CD4-positive, alpha-beta T cell treated with Interleukin-21 for 1 hour (primary cell): Measurements from ENCODE around the gene IQSEC1.

Source experiments
- DNase-seq: peaks from one replicate; pipeline ENCODE4 v3.0.0-alpha.2; 2020

The IQSEC1 gene

GRCh38 chr3:12902181-12902999 lies 170.8 kb downstream of the IQSEC1 start:
- no peak for DNase-seq

- no peak for DNase-seq
These were observed 171.6 kb downstream of the IQSEC1 start for GRCh38 chr3:12901623-12902045.

- no peak for DNase-seq
These were observed 172.3 kb downstream of the IQSEC1 start for GRCh38 chr3:12900885-12901411.

- no peak for DNase-seq
These were observed 174.1 kb downstream of the IQSEC1 start for GRCh38 chr3:12898965-12899755.

GRCh38 chr3:12898290-12898964 lies 174.8 kb downstream of the IQSEC1 start:
- DNase-seq: no peak

GRCh38 chr3:12897381-12898289 lies 175.6 kb downstream of the IQSEC1 start:
- DNase-seq: no peak

GRCh38 chr3:12896063-12896985 lies 176.9 kb downstream of the IQSEC1 start:
- no peak for DNase-seq

- DNase-seq: no peak
These were observed 177.7 kb downstream of the IQSEC1 start for GRCh38 chr3:12895391-12896062.

GRCh38 chr3:12894629-12895028 lies 178.6 kb downstream of the IQSEC1 start:
- no peak for DNase-seq

- DNase-seq: no peak
These were observed 179.4 kb downstream of the IQSEC1 start for GRCh38 chr3:12893852-12894251.

GRCh38 chr3:12893247-12893646 lies 180.0 kb downstream of the IQSEC1 start:
- no peak for DNase-seq

GRCh38 chr3:12892840-12893189 lies 180.4 kb downstream of the IQSEC1 start:
- DNase-seq: no peak

- DNase-seq: peak; percentile 65
These were observed 181.0 kb downstream of the IQSEC1 start for GRCh38 chr3:12891985-12892839.

GRCh38 chr3:12891391-12891984 lies 181.7 kb downstream of the IQSEC1 start:
- DNase-seq: no peak

GRCh38 chr3:12890610-12891390 lies 182.4 kb downstream of the IQSEC1 start:
- DNase-seq: no peak

GRCh38 chr3:12886736-12887135 lies 186.5 kb downstream of the IQSEC1 start:
- DNase-seq: no peak

GRCh38 chr3:12886106-12886679 lies 187.0 kb downstream of the IQSEC1 start:
- DNase-seq: peak; percentile 8

- DNase-seq: no peak
These were observed 187.7 kb downstream of the IQSEC1 start for GRCh38 chr3:12885583-12885930.
